ENCODE results near the gene SCFD2.
A peak's percentile ranks its signal among the peaks of the same experiment; 100 is the strongest.
"Not testable (repeated sequence)": the region's sequence is repeated elsewhere in the genome, so short reads cannot be mapped to it uniquely, and the experiment has no call there.

SCFD2 gene

GRCh38 chr4:53365486-53366300 is at the start of gene SCFD2:
TSS of gene SCFD2 (minus strand) at chr4:53366061.
- DNase-seq (ENCODE audit: low read depth), result peak; percentile 97

- DNase-seq (ENCODE audit: low read depth), result not testable (repeated sequence)
Observed at GRCh38 chr4:53409479-53409878, 43.6 kb upstream of the SCFD2 start.

- DNase-seq (ENCODE audit: low read depth), result peak; percentile 42
Observed at GRCh38 chr4:53380221-53380620, 14.4 kb upstream of the SCFD2 start.

GRCh38 chr4:53378171-53378482 is 12.3 kb upstream of the SCFD2 start:
- no peak for DNase-seq (ENCODE audit: low read depth)

GRCh38 chr4:53377319-53378170 is 11.7 kb upstream of the SCFD2 start, which contains the start of gene FIP1L1:
TSS of gene FIP1L1 (plus strand) at chr4:53377641. CDS start at chr4:53377839, 198 bp downstream.
- DNase-seq (ENCODE audit: low read depth), result peak; percentile 89

- no peak for DNase-seq (ENCODE audit: low read depth)
Observed at GRCh38 chr4:53376900-53377299, 11.0 kb upstream of the SCFD2 start.

- DNase-seq (ENCODE audit: low read depth), result no peak
Observed at GRCh38 chr4:53374777-53375258, 9.0 kb upstream of the SCFD2 start.

- DNase-seq (ENCODE audit: low read depth), result no peak
Observed at GRCh38 chr4:53371843-53372521, 6.1 kb upstream of the SCFD2 start.

- no peak for DNase-seq (ENCODE audit: low read depth)
Observed at GRCh38 chr4:53371049-53371448, 5.2 kb upstream of the SCFD2 start.

GRCh38 chr4:53367721-53368120 is 1.9 kb upstream of the SCFD2 start:
- DNase-seq (ENCODE audit: low read depth), result no peak

GRCh38 chr4:53366301-53366716 is 448 bp upstream of the SCFD2 start:
- DNase-seq (ENCODE audit: low read depth), result no peak

- DNase-seq (ENCODE audit: low read depth), result peak; percentile 59
Observed at GRCh38 chr4:53365121-53365485, 758 bp downstream of the SCFD2 start.

- DNase-seq (ENCODE audit: low read depth), result no peak
Observed at GRCh38 chr4:53364624-53365023, 1.2 kb downstream of the SCFD2 start.

- DNase-seq (ENCODE audit: low read depth), result no peak
Observed at GRCh38 chr4:53362093-53362492, 3.8 kb downstream of the SCFD2 start.

GRCh38 chr4:53361451-53361850 is 4.4 kb downstream of the SCFD2 start:
- DNase-seq (ENCODE audit: low read depth), result peak; percentile 36

GRCh38 chr4:53355930-53356521 is 9.8 kb downstream of the SCFD2 start:
- DNase-seq (ENCODE audit: low read depth), result no peak

- DNase-seq (ENCODE audit: low read depth), result no peak
Observed at GRCh38 chr4:53354012-53354722, 11.7 kb downstream of the SCFD2 start.

- no peak for DNase-seq (ENCODE audit: low read depth)
Observed at GRCh38 chr4:53349091-53349491, 16.8 kb downstream of the SCFD2 start.

GRCh38 chr4:53348046-53348445 is 17.8 kb downstream of the SCFD2 start:
- DNase-seq (ENCODE audit: low read depth), result no peak

GRCh38 chr4:53346920-53347852 is 18.7 kb downstream of the SCFD2 start:
- peak; percentile 85 for DNase-seq (ENCODE audit: low read depth)

All from ELR (cell line).